Measurements from ENCODE around the gene METTL1. TPM values are rescaled to one million over a fixed set of nuclear protein-coding genes. Genes with fewer than 3 reads are reported as not detected.

Gene METTL1
- total and polyA plus RNA-seq, 9 of the 15 experiments (the other 6 are each of a cell fraction or from before 2014, with no cell fraction given), result 12.6 to 65.9 (median 39.2) TPM

GRCh38 chr12:57760347-57760982 lies 11.4 kb downstream of the METTL1 start:
- H4K20me1 ChIP-seq (replicated peaks; ENCODE audit: control insufficient read depth, insufficient read depth, low read length), result no peaks in the 10 kb centered on the region
- no TSS peak for BruUV-seq (replicated peaks)
- no peak overlapping the region for H3K9ac ChIP-seq (ENCODE audit: insufficient read depth in 1 of 2, low read depth in 2 of 2, low read length in 2 of 2)
- DNase-seq (ENCODE audit: extremely low read depth in 1 of 4, low spot score in 3 of 4) (no peak), ATAC-seq (no peak), FAIRE-seq (no peak)
- no peaks in the 10 kb centered on the region for H3K9me1 ChIP-seq (ENCODE audit: control insufficient read depth, insufficient read depth, low read length)
- H3K9me3 ChIP-seq (replicated peaks; ENCODE audit: control insufficient read depth, insufficient read depth, low read depth, low read length), result no peaks in the 10 kb centered on the region
- POLR2A ChIA-PET, result interaction anchor here (1.3 to 2.3 kb wide), 2 partner anchors 12 to 16 kb away, joined by 4 to 11 read pairs; partner anchors contain the start of genes EEF1AKMT3, METTL1 and TSPAN31
- H2AFZ ChIP-seq (ENCODE audit: low read depth, low read length), result no peak overlapping the region
- TF ChIP-seq EHMT2 (IDR thresholded peaks at IDR 0.05) (peak; percentile 91), ILK (tag; IDR thresholded peaks at IDR 0.05; ENCODE audit: borderline replicate concordance, low read depth) (no peak), ZBTB7A (IDR thresholded peaks at IDR 0.05; ENCODE audit: borderline replicate concordance, control insufficient read depth, low read depth, low read length) (peak; percentile 87), ZFX (CRISPR knock-in tag; IDR thresholded peaks at IDR 0.05) (no peak), MIER1 (IDR thresholded peaks at IDR 0.05; ENCODE audit: low read depth) (peak; percentile 82)
- TF ChIP-seq, protein P1, sequence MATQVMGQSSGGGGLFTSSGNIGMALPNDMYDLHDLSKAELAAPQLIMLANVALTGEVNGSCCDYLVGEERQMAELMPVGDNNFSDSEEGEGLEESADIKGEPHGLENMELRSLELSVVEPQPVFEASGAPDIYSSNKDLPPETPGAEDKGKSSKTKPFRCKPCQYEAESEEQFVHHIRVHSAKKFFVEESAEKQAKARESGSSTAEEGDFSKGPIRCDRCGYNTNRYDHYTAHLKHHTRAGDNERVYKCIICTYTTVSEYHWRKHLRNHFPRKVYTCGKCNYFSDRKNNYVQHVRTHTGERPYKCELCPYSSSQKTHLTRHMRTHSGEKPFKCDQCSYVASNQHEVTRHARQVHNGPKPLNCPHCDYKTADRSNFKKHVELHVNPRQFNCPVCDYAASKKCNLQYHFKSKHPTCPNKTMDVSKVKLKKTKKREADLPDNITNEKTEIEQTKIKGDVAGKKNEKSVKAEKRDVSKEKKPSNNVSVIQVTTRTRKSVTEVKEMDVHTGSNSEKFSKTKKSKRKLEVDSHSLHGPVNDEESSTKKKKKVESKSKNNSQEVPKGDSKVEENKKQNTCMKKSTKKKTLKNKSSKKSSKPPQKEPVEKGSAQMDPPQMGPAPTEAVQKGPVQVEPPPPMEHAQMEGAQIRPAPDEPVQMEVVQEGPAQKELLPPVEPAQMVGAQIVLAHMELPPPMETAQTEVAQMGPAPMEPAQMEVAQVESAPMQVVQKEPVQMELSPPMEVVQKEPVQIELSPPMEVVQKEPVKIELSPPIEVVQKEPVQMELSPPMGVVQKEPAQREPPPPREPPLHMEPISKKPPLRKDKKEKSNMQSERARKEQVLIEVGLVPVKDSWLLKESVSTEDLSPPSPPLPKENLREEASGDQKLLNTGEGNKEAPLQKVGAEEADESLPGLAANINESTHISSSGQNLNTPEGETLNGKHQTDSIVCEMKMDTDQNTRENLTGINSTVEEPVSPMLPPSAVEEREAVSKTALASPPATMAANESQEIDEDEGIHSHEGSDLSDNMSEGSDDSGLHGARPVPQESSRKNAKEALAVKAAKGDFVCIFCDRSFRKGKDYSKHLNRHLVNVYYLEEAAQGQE (IDR thresholded peaks at IDR 0.05; ENCODE audit: borderline replicate concordance), result peak; percentile 96
- TF ChIP-seq, protein P1 (CRISPR knock-in tag; IDR thresholded peaks at IDR 0.05; ENCODE audit: low read depth), result peak; percentile 82
- no peak overlapping the region for H3K4me3 ChIP-seq
- no peak overlapping the region for H3K4me2 ChIP-seq (ENCODE audit: insufficient read depth, low read length)
- peaks cover 11% of the 10 kb centered on the region; the same call in 2 of the 3 replicates for H3K79me2 ChIP-seq (ENCODE audit: control insufficient read depth, insufficient read depth, low read length)
- in situ Hi-C loops (cut with MboI), result no loop called here
- intact Hi-C loops (cut with micrococcal nuclease), result no loop called here
- peaks cover 15% of the 10 kb centered on the region; the same call in 2 of the 3 replicates for H3K36me3 ChIP-seq (ENCODE audit: control insufficient read depth, insufficient read depth, low read length)
- 70% methylated on average over 3 of the region's 3 CpGs for WGBS (ENCODE audit: insufficient coverage, low coverage, missing lambda C conversion rate)
- peaks cover 8 to 29% of the 10 kb centered on the region in 2 experiments; a peak in 4 of 5 replicates for H3K4me1 ChIP-seq (replicated peaks in 1 of 2; ENCODE audit: control insufficient read depth in 2 of 2, insufficient read depth in 2 of 2, low read length in 2 of 2)
- no peaks in the 10 kb centered on the region for H3K27me3 ChIP-seq (ENCODE audit: control insufficient read depth in 2 of 2, insufficient read depth in 2 of 2, low read length in 2 of 2)
- no peak overlapping the region for H3K27ac ChIP-seq (ENCODE audit: extremely low read depth, low read depth, low read length)
- CTCF ChIA-PET (ENCODE audit: low intra/inter-chr PET ratio), result no interaction called here

Measured in K562 (cell line).